GM21390 (cell line): ENCODE results near the gene CZIB.
"Not testable (repeated sequence)": the region's sequence is repeated elsewhere in the genome, so short reads cannot be mapped to it uniquely, and the experiment has no call there.

ENCODE experiments used
- ATAC-seq: cut with Tn5 transposase; IDR thresholded peaks from one replicate; pipeline ENCODE4 v1.9.1; 2021; ENCODE audit not compliant: unreplicated experiment

CZIB gene

GRCh38 chr1:53189061-53189460, 31.4 kb downstream of the CZIB start:
- no peak for ATAC-seq

GRCh38 chr1:53188099-53188498, 32.3 kb downstream of the CZIB start:
- no peak for ATAC-seq

DNA sequence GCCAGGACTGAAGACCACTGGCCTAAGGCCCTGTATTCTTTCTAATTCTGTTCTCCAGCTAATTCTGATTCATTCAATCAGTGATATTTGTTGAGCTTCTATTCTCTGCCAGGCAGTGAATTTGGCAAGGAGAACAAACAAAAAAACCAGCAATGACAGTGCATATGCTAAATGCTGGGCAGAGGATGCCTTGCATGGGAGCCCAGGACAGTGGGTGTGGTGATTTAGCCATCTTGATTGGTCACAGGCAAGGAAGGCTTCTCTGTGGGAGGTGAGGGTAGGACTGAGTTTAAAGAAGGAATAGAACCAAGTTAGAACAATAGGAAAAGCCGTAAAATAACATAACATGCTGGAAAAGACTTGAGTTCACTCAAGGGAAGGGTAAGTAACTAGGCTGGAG, 33.0 kb downstream of the CZIB start:
- ATAC-seq = no peak

- no peak for ATAC-seq
These were observed 33.9 kb downstream of the CZIB start for GRCh38 chr1:53186533-53186932.

GRCh38 chr1:53185955-53186297, 34.5 kb downstream of the CZIB start:
- not testable (repeated sequence) for ATAC-seq

DNA sequence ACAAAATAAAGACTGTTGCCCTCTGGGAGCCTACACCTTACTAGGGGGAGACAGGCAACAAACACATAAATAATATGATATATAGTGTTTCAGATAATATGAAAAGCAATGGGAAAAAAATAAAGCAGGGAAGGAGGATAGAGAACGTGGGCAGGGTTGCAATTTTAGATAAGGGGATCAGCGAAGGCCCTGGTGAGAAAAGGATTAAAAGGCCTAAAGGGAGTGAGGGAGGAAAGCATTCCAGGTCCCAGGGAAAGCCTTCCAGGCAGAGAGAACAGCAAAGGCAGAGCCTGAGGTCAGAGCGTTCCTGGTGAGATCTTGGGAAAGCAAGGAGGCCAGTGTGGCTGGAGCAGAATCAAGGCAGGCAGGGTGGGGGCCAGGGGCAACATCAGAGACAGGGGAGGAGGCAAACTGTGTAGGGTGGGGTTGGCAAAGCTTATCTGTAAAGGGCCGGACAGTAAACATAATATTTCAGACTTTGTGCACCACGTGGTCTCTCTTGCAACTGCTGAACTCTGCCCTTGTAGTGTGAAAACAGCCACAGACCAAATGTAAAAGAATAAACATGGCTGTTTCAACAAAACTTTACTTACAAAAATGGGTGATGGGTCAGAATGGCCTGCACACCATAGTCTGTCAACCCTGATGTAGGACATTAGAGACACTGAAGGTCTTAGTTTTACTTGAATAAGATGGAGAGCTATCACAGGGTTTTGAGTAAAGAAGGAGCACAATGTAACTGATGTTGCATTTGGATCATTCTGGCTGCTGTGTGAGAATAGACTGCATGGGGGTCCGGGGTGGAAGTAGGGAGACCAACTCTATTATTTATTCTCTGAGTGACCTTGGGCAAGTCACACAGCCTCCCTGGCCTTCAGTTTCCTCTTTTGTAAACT, 37.1 kb downstream of the CZIB start:
- no peak for ATAC-seq

GRCh38 chr1:53182716-53183094, 37.7 kb downstream of the CZIB start:
- ATAC-seq = no peak

- ATAC-seq = peak; percentile 61
These were observed 38.3 kb downstream of the CZIB start for GRCh38 chr1:53182111-53182593.

GRCh38 chr1:53180951-53181350, 39.5 kb downstream of the CZIB start:
- ATAC-seq = no peak

- no peak for ATAC-seq
These were observed 40.2 kb downstream of the CZIB start for GRCh38 chr1:53180226-53180625.

GRCh38 chr1:53176452-53177208, 43.8 kb downstream of the CZIB start:
- no peak for ATAC-seq

GRCh38 chr1:53174971-53175913, 45.2 kb downstream of the CZIB start:
- ATAC-seq = no peak

GRCh38 chr1:53172426-53173128, 47.9 kb downstream of the CZIB start:
- ATAC-seq = no peak

GRCh38 chr1:53166912-53167311, 53.5 kb downstream of the CZIB start:
- ATAC-seq = no peak

GRCh38 chr1:53166366-53166765, 54.1 kb downstream of the CZIB start:
- ATAC-seq = no peak

DNA sequence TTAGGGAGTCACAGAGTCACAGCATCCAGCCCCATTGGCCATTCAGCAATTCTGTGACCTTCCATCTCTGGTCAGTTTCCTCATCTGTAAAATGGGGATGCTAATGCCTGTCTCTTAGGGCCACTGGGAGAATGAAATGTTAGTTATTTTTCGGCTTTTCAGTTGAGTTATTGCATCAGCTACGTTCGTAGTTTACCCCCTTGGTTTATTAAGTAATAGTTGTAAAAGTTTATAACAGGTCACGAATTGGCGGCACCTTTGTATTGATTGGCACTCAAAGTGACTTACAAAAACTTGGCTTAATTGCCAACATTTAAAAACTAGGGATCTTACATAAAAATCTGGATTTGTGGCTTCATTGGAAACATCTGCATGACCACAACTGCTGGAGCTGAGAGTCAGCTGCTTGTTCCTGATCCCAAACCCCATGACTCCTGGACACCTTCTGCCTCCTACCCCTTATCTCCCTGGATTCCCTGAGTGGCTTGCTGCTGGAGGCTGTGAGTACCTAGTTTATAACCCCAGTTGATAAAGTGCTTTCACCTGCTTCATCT, 54.9 kb downstream of the CZIB start:
- ATAC-seq = no peak
